SU-DHL-6 (cell line): ENCODE measurements around the gene PHF24.

Experiments used
- H2AFZ ChIP-seq: fragments of 200-600 bp; sonication (generic); 2 replicates; pipeline ENCODE4 v1.6.1; 2014; ENCODE audit warnings: low read depth, mild to moderate bottlenecking, moderate library complexity, mixed read lengths, antibody characterized with exemption, low read length; ENCODE audit not compliant: severe bottlenecking
- H3F3A ChIP-seq: fragments of 200-600 bp; shearing (Covaris generic); 2 replicates; pipeline ENCODE4 v1.6.0; 2016; ENCODE audit warnings: antibody characterized with exemption, mild to moderate bottlenecking; ENCODE audit not compliant: insufficient read depth
- H3K27ac ChIP-seq: fragments of 200-600 bp; sonication (generic); 2 replicates; pipeline ENCODE4 v1.5.1; 2016; ENCODE audit warnings: low read depth, mild to moderate bottlenecking, low read length, moderate library complexity, mixed read lengths
- H3K27me3 ChIP-seq: fragments of 200-600 bp; sonication (generic), shearing (Covaris generic); 2 replicates; pipeline ENCODE4 v1.6.0; 2014; ENCODE audit warnings: mild to moderate bottlenecking, low read length
- H3K36me3 ChIP-seq: fragments of 200-600 bp; sonication (generic); 2 replicates; pipeline ENCODE4 v1.6.1; 2014; ENCODE audit warnings: mild to moderate bottlenecking, low read length, mixed read lengths
- H3K4me2 ChIP-seq: fragments of 300-600, 200-600 bp; shearing (Covaris generic), sonication (generic); 2 replicates; pipeline ENCODE4 v1.6.0; 2014; ENCODE audit warnings: low read length, low read depth, mild to moderate bottlenecking; ENCODE audit not compliant: poor library complexity, severe bottlenecking
- H3K4me3 ChIP-seq: fragments of 200-600 bp; sonication (generic); 2 replicates; pipeline ENCODE4 v1.5.1; 2014; ENCODE audit warnings: antibody characterized with exemption, low read length, mild to moderate bottlenecking, mixed read lengths; ENCODE audit not compliant: insufficient read depth, poor library complexity, severe bottlenecking
- H3K79me2 ChIP-seq: fragments of 200-600 bp; sonication (generic); 2 replicates; pipeline ENCODE4 v1.6.1; 2014; ENCODE audit warnings: mild to moderate bottlenecking, low read length, moderate library complexity; ENCODE audit not compliant: insufficient read depth
- H3K9ac ChIP-seq: fragments of 200-600 bp; sonication (generic); 2 replicates; pipeline ENCODE4 v1.7.0; 2014; ENCODE audit warnings: mild to moderate bottlenecking, low read length
- H3K9me2 ChIP-seq: fragments of 200-600 bp; sonication (generic); replicated peaks from 2 replicates; pipeline ENCODE4 v1.6.1; 2014; ENCODE audit warnings: low read length; ENCODE audit not compliant: insufficient read depth
- H3K9me3 ChIP-seq: fragments of 200-600 bp; sonication (generic); 2 replicates; pipeline ENCODE4 v1.6.1; 2014; ENCODE audit warnings: low read length, mixed read lengths; ENCODE audit not compliant: insufficient read depth
- H4K20me1 ChIP-seq: fragments of 200-600 bp; sonication (generic); 2 replicates; pipeline ENCODE4 v1.6.1; 2014; ENCODE audit warnings: low read depth, mild to moderate bottlenecking, antibody characterized with exemption, low read length, moderate library complexity, mixed read lengths
- EZH2phosphoT487 ChIP-seq: fragments of 200-600 bp; sonication (generic), shearing (Covaris generic); conservative IDR thresholded peaks from 2 replicates; pipeline ENCODE4 v1.6.1; 2018; ENCODE audit warnings: mild to moderate bottlenecking, antibody characterized with exemption, low read length, moderate library complexity, mixed read lengths
- TF ChIP-seq, protein P1 (sequence below): fragments of 200-600 bp; sonication (generic); IDR thresholded peaks from one replicate; pipeline ENCODE4 v1.5.1; 2017; ENCODE audit warnings: antibody characterized with exemption, mild to moderate bottlenecking, low read length, moderate library complexity; ENCODE audit not compliant: insufficient read depth, poor library complexity, severe bottlenecking

Gene PHF24

DNA sequence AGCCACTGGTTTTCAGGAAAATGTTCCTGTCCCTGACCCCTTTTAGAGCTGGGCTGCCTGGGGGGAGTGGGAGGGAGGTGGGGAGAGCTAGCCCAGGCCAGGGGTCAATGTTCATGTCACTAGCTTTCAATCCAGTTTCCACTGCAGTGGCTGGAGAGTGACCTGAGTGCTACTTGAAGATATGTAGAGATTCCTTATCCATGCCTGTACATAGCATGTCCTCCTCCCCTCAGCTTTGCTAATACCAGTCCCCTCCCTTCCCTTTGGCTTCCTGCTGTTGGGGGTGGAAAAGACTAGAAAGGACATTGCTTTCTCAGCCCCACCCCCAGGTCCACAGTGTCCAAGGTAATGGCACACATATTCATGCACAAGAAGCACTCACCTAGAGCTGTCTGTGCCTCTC, 39.3 kb downstream of the PHF24 start:
- no peaks in the 10 kb centered on the region for H3K79me2 ChIP-seq
- H3K27ac ChIP-seq: no peak overlapping the region
- H3K4me3 ChIP-seq: no peak overlapping the region
- no peaks in the 10 kb centered on the region for H3K36me3 ChIP-seq
- H2AFZ ChIP-seq: no peak overlapping the region
- H3K4me2 ChIP-seq: no peak overlapping the region
- no peaks in the 10 kb centered on the region for H3K9me3 ChIP-seq
- H3K27me3 ChIP-seq: no peaks in the 10 kb centered on the region
- H4K20me1 ChIP-seq: no peaks in the 10 kb centered on the region
- no peaks in the 10 kb centered on the region for H3K9me2 ChIP-seq
- H3F3A ChIP-seq: no peaks in the 10 kb centered on the region
- no peak for TF ChIP-seq EZH2phosphoT487
- TF ChIP-seq, protein P1, sequence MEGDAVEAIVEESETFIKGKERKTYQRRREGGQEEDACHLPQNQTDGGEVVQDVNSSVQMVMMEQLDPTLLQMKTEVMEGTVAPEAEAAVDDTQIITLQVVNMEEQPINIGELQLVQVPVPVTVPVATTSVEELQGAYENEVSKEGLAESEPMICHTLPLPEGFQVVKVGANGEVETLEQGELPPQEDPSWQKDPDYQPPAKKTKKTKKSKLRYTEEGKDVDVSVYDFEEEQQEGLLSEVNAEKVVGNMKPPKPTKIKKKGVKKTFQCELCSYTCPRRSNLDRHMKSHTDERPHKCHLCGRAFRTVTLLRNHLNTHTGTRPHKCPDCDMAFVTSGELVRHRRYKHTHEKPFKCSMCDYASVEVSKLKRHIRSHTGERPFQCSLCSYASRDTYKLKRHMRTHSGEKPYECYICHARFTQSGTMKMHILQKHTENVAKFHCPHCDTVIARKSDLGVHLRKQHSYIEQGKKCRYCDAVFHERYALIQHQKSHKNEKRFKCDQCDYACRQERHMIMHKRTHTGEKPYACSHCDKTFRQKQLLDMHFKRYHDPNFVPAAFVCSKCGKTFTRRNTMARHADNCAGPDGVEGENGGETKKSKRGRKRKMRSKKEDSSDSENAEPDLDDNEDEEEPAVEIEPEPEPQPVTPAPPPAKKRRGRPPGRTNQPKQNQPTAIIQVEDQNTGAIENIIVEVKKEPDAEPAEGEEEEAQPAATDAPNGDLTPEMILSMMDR: no peak
- no peak overlapping the region for H3K9ac ChIP-seq

DNA sequence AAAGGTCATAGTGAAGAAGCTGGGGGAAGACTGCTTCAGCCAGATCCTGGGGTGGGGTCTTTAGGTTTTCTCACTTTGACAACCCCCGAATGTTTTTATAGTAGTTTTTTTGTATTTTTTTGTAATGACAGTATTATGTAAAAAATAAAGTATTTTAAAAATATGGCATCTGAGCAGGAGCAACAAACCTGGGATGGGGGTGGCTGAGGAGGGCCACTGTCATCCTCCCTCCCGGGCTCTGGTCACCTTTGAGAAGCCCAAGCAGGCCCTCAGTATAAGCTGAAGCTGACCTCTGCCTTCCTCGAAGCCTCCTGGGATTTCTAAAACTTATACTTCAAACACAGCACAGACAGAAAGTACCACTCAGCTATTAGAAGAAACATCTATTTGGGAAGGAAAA, 40.2 kb downstream of the PHF24 start:
- Histone ChIP-seq H3K27me3 (no peaks in the 10 kb centered on the region), H3K36me3 (no peaks in the 10 kb centered on the region), H3K9ac (no peak overlapping the region), H3K9me2 (no peaks in the 10 kb centered on the region), H4K20me1 (no peaks in the 10 kb centered on the region), H2AFZ (no peak overlapping the region), H3K4me2 (no peak overlapping the region), H3K9me3 (no peaks in the 10 kb centered on the region), H3K4me3 (no peak overlapping the region), H3K27ac (no peak overlapping the region), H3F3A (no peaks in the 10 kb centered on the region), H3K79me2 (no peaks in the 10 kb centered on the region)
- no peak for TF ChIP-seq EZH2phosphoT487
- TF ChIP-seq, protein P1: no peak

DNA sequence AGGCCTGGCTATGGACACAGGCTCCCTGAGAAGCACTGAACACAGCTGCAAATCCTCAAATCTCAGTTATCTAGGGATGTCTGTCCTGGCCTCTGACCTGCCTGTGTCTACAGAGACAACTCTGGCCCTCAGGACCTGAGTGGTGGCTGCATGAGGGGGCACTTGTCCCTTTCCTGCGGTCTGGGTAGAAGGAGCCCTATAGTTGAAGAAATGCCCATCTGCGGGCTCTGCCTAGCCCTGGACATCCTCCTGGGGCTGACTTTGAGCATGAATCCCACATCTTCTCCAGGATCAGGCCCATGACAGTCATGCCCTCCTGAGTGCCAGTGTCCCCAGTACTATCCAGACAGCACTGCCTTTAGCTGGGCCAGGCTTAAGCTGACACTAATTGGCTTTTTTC, 41.5 kb downstream of the PHF24 start:
- H3K27me3 ChIP-seq: no peaks in the 10 kb centered on the region
- no peaks in the 10 kb centered on the region for H3F3A ChIP-seq
- no peak overlapping the region for H3K4me3 ChIP-seq
- H3K9me3 ChIP-seq: no peaks in the 10 kb centered on the region
- H3K79me2 ChIP-seq: no peaks in the 10 kb centered on the region
- no peak overlapping the region for H3K27ac ChIP-seq
- H3K9me2 ChIP-seq: no peaks in the 10 kb centered on the region
- H4K20me1 ChIP-seq: no peaks in the 10 kb centered on the region
- no peak overlapping the region for H3K4me2 ChIP-seq
- H3K36me3 ChIP-seq: no peaks in the 10 kb centered on the region
- no peak overlapping the region for H3K9ac ChIP-seq
- no peak overlapping the region for H2AFZ ChIP-seq
- TF ChIP-seq, protein P1: no peak
- no peak for TF ChIP-seq EZH2phosphoT487
